GM21515 (cell line): ENCODE measurements around the gene RHOD.

ENCODE experiments used
- ATAC-seq: cut with Tn5 transposase; IDR thresholded peaks from one replicate; pipeline ENCODE4 v1.9.1; 2021; ENCODE audit not compliant: unreplicated experiment

The RHOD gene

GRCh38 chr11:67114275-67114896 is 57.7 kb downstream of the RHOD start:
- ATAC-seq, result no peak

- no peak for ATAC-seq
These were observed 60.1 kb downstream of the RHOD start for GRCh38 chr11:67116758-67117105.

GRCh38 chr11:67117176-67117575 is 60.5 kb downstream of the RHOD start:
- ATAC-seq, result no peak

GRCh38 chr11:67117672-67118180 is 61.1 kb downstream of the RHOD start:
- peak; percentile 2 for ATAC-seq

- ATAC-seq, result peak; percentile 12
These were observed 61.6 kb downstream of the RHOD start for GRCh38 chr11:67118181-67118766.

- ATAC-seq, result peak; percentile 68
These were observed 62.3 kb downstream of the RHOD start, which contains the start of gene KDM2A for GRCh38 chr11:67118801-67119584. Gene KDM2A (plus strand): TSS chr11:67119263. CDS start chr11:67121317, 2,054 bp downstream.

GRCh38 chr11:67119585-67120391 is 63.1 kb downstream of the RHOD start:
- peak; percentile 8 for ATAC-seq

- no peak for ATAC-seq
These were observed 63.8 kb downstream of the RHOD start for GRCh38 chr11:67120456-67120855.

GRCh38 chr11:67120881-67121710 is 64.4 kb downstream of the RHOD start:
- ATAC-seq, result no peak
